Keratinocyte (primary cell): Measurements from ENCODE around the gene NEGR1. TPM values are rescaled to one million over a fixed set of nuclear protein-coding genes. Genes with fewer than 3 reads are reported as not detected.

ENCODE experiments used
- DNase-seq: peaks from one replicate; pipeline ENCODE4 v3.0.0-alpha.2; 2011; ENCODE audit warnings: low read depth, missing footprints, low spot score
- FAIRE-seq: peaks from 2 replicates; lab custom pipeline; 2011; peaks lifted over from hg19 to GRCh38; lab: Jason Lieb, UNC
- H2AFZ ChIP-seq: 2 replicates; pipeline ENCODE4 v1.6.0; 2012; ENCODE audit warnings: low read length, control low read depth, inconsistent platforms; ENCODE audit not compliant: control insufficient read depth
- H3K27ac ChIP-seq: 2 replicates; pipeline ENCODE4 v1.5.1; 2011; ENCODE audit warnings: low read length; ENCODE audit not compliant: control insufficient read depth, insufficient read depth
- H3K27me3 ChIP-seq: 3 replicates; pipeline ENCODE4 v1.6.0; 2011; ENCODE audit warnings: low read length; ENCODE audit not compliant: control insufficient read depth, insufficient read depth; ENCODE audit errors: extremely low read depth
- H3K36me3 ChIP-seq, 2 experiments: 2 replicates in 1 of 2; 3 replicates in 1 of 2; pipeline ENCODE4 v1.5.1; 2011; ENCODE audit warnings: low read length in 2 of 2, mild to moderate bottlenecking in 1 of 2; ENCODE audit not compliant: control insufficient read depth in 2 of 2, insufficient read depth in 2 of 2; ENCODE audit errors: extremely low read depth in 1 of 2
- H3K4me1 ChIP-seq: 3 replicates; pipeline ENCODE4 v1.5.1; 2011; ENCODE audit warnings: low read length; ENCODE audit not compliant: control insufficient read depth, insufficient read depth; ENCODE audit errors: extremely low read depth
- H3K4me2 ChIP-seq: 3 replicates; pipeline ENCODE4 v1.6.0; 2011; ENCODE audit warnings: low read depth, low read length; ENCODE audit not compliant: control insufficient read depth, insufficient read depth; ENCODE audit errors: extremely low read depth
- H3K4me3 ChIP-seq, 3 experiments: fragments of 200-600 bp in 1 of 3; sonication (generic) in 1 of 3; 2 replicates in 2 of 3; 3 replicates in 1 of 3; pipeline ENCODE4 v1.5.1; 2011 to 2016; ENCODE audit warnings: low read length in 3 of 3, mild to moderate bottlenecking in 3 of 3, control low read depth in 2 of 3, inconsistent platforms in 1 of 3, low read depth in 1 of 3, mixed read lengths in 1 of 3, mixed run types in 1 of 3, moderate library complexity in 1 of 3; ENCODE audit not compliant: control insufficient read depth in 2 of 3, insufficient read depth in 2 of 3; ENCODE audit errors: extremely low read depth in 1 of 3
- H3K79me2 ChIP-seq: 2 replicates; pipeline ENCODE4 v1.6.0; 2012; ENCODE audit warnings: low read length; ENCODE audit not compliant: control insufficient read depth, insufficient read depth
- H3K9ac ChIP-seq: 3 replicates; pipeline ENCODE4 v1.6.0; 2011; ENCODE audit warnings: low read length; ENCODE audit not compliant: control insufficient read depth, insufficient read depth; ENCODE audit errors: extremely low read depth
- H3K9me1 ChIP-seq: 3 replicates; pipeline ENCODE4 v1.6.0; 2011; ENCODE audit warnings: low read length; ENCODE audit not compliant: control insufficient read depth, insufficient read depth; ENCODE audit errors: extremely low read depth
- H3K9me3 ChIP-seq: 2 replicates; pipeline ENCODE4 v1.5.1; 2012; ENCODE audit warnings: low read depth, low read length; ENCODE audit not compliant: control insufficient read depth
- H4K20me1 ChIP-seq: 3 replicates; pipeline ENCODE4 v1.6.0; 2011; ENCODE audit warnings: low read length; ENCODE audit not compliant: control insufficient read depth, insufficient read depth; ENCODE audit errors: extremely low read depth
- CTCF ChIP-seq, 3 experiments: IDR thresholded peaks in 1 of 3; conservative IDR thresholded peaks in 1 of 3; optimal IDR thresholded peaks in 1 of 3; 2 replicates in 2 of 3; 3 replicates in 1 of 3; pipeline versions ENCODE3 to v1.5.1; 2011; ENCODE audit warnings: low read length in 3 of 3, mild to moderate bottlenecking in 3 of 3, moderate library complexity in 2 of 3, control low read depth in 1 of 3, inconsistent platforms in 1 of 3; ENCODE audit not compliant: insufficient read depth in 2 of 3; ENCODE audit errors: extremely low read depth in 1 of 3
- EZH2 ChIP-seq: IDR thresholded peaks from one replicate; pipeline ENCODE4 v1.6.1; 2012; ENCODE audit warnings: inconsistent platforms, mild to moderate bottlenecking, low read length, moderate library complexity
- dilution Hi-C: fragments of 300-500 bp; cut with MboI; formaldehyde crosslinking; loops from one replicate; pipeline ENCODE4 v1.7.0; 2020; ENCODE audit warnings: low sequenced_read_pairs; ENCODE audit not compliant: extremely low pct_ligation_motif_present
- polyA plus RNA-seq, 5 experiments: library from polyadenylated mRNA; depleted of rRNA in 3 of 5; stranded (reverse) in 3 of 5; stranded (forward) in 1 of 5; unstranded in 1 of 5; fragments of >200 nt; gene quantifications; 1 replicate in 1 of 5; 2 replicates in 3 of 5; 3 replicates in 1 of 5; pipeline versions ENCODE4 v1.2.1 to v1.2.3, GENCODE V29; 2011 to 2012; ENCODE audit warnings: missing spikeins in 2 of 5, low read depth in 1 of 5, low replicate concordance in 1 of 5

Gene NEGR1
- polyA plus RNA-seq, 1 donor (not counting 4 experiments of a cell fraction or from before 2014, with no cell fraction given): 1.6 TPM

- no peak overlapping the region for H2AFZ ChIP-seq
- no peaks in the 10 kb centered on the region for H3K79me2 ChIP-seq
- no peaks in the 10 kb centered on the region for H3K27me3 ChIP-seq
- H3K9ac ChIP-seq: no peak overlapping the region
- FAIRE-seq (no peak), DNase-seq (no peak)
- H3K4me1 ChIP-seq: no peaks in the 10 kb centered on the region
- H3K9me3 ChIP-seq: no peaks in the 10 kb centered on the region
- H3K36me3 ChIP-seq: no peaks in the 10 kb centered on the region
- no peaks in the 10 kb centered on the region for H4K20me1 ChIP-seq
- H3K4me3 ChIP-seq: no peak overlapping the region
- no peak overlapping the region for H3K4me2 ChIP-seq
- no peaks in the 10 kb centered on the region for H3K9me1 ChIP-seq
- no peak for TF ChIP-seq EZH2
- TF ChIP-seq CTCF (optimal IDR thresholded peaks at IDR 0.05 in 1 of 3, IDR thresholded peaks at IDR 0.05 in 1 of 3, conservative IDR thresholded peaks at IDR 0.05 in 1 of 3; ENCODE audit: extremely low read depth in 1 of 3, insufficient read depth in 2 of 3, low read length in 3 of 3): no peak
- dilution Hi-C loops: no loop called here
- H3K27ac ChIP-seq: no peak overlapping the region
Measured at GRCh38 chr1:71645015-71645414, 637.3 kb downstream of the NEGR1 start.

DNA sequence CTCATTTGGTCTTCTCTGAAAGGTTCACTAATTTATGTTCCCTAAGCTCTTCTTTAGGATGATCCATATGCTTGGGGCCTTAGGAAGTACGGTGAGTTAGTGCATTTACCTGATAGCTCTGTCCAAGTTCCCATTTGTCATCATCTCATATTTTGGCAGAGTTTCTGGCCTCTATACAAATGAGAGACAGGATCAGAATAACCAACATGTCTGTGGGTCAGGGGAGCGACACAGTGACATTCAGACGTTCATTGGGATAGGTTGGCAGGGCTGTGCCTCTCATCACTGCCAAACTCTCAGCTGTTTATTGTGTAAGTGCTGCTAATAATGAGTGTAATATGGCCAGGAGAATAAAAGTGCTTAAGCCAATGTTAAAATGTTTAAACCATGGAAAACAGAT, 640.4 kb downstream of the NEGR1 start:
- Histone ChIP-seq H3K4me3 (no peak overlapping the region), H3K9ac (no peak overlapping the region), H3K27me3 (no peaks in the 10 kb centered on the region), H3K9me1 (no peaks in the 10 kb centered on the region), H3K9me3 (no peaks in the 10 kb centered on the region), H3K4me2 (no peak overlapping the region), H3K4me1 (no peaks in the 10 kb centered on the region), H2AFZ (no peak overlapping the region), H3K27ac (no peak overlapping the region), H3K79me2 (no peaks in the 10 kb centered on the region), H3K36me3 (no peaks in the 10 kb centered on the region), H4K20me1 (no peaks in the 10 kb centered on the region)
- FAIRE-seq (no peak), DNase-seq (no peak)
- dilution Hi-C loops: no loop called here
- TF ChIP-seq EZH2 (no peak), CTCF (optimal IDR thresholded peaks at IDR 0.05 in 1 of 3, IDR thresholded peaks at IDR 0.05 in 1 of 3, conservative IDR thresholded peaks at IDR 0.05 in 1 of 3; ENCODE audit: extremely low read depth in 1 of 3, insufficient read depth in 2 of 3, low read length in 3 of 3) (no peak)
